ENCODE measurements around the gene SLC30A3.
A peak's percentile ranks its signal among the peaks of the same experiment; 100 is the strongest.
"Not testable (repeated sequence)": the region's sequence is repeated elsewhere in the genome, so short reads cannot be mapped to it uniquely, and the experiment has no call there.

SLC30A3 gene

DNA sequence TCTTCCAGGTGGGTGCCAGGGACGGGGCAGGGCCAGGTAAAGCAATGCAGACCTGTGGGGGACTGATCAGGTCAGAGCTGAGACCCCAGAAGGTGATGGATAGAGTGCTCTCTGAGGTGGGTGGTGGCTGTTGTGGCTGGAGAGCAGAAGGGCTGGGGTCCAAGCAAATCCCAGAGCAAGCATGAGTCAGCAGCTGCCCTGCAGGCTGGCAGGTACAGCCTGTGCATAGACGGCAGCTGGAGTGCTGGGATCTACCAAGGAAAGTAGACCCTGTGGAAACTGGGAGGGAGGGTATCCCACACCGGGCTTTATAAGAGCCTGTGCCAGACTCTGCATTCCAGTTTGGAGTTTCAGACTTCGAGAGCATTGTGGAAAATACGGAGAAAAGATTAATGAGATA is 20.0 kb upstream of the SLC30A3 start:
- H3K36me3 ChIP-seq (ENCODE audit: insufficient read depth, low read length): no peaks in the 10 kb centered on the region
- H3K9me3 ChIP-seq (replicated peaks; ENCODE audit: low read length): no peaks in the 10 kb centered on the region
- peaks cover 46% of the 10 kb centered on the region for H3K27me3 ChIP-seq (ENCODE audit: control insufficient read depth, insufficient read depth, low read length)
- H3K4me1 ChIP-seq (ENCODE audit: control insufficient read depth, insufficient read depth, low read length): peaks cover 26% of the 10 kb centered on the region
- no peak overlapping the region for H3K4me2 ChIP-seq (ENCODE audit: low read length)
- no peak overlapping the region for H3K9ac ChIP-seq (ENCODE audit: low read depth, low read length)
- no peak overlapping the region for H3K4me3 ChIP-seq (ENCODE audit: low read length)

DNA sequence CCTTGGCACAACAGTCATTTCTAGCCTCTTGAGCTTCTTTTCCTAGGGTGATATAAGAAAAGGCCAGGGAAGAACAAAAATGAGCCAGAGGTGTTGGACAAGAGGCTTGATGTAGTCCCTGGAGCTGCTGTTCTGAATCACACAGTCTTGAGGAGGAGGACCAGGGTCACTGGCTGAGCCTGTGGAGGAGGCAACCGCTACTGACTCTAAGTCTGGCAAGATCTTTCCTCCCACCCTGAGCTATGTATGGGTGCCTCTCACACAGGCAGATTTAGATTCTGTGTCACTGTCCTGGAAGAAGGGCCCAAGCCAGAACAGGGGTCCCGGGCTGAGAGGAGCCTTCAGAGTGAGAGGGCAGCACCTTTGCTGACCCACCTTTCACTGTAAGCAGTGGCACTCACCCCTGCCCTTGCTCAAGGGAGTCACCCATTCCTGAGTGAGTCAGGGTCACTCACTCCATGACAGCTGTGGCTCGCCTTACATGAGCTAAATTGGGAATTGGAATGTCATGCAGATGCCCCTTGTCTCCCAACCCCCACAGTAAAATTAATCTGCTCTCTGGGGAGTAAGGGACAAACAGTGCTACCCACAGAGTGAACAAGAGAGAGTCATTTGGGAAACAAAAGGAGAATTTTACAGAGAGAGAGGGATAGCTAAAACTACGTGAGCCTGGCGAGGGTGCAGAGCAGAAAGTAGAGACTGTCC is 19.2 kb upstream of the SLC30A3 start, which contains the start of gene TRIM54:
Gene TRIM54 (plus strand): TSS at position 575 of the 705 bp plus-strand sequence. CDS start 303 bp downstream, outside the sequence.
- H3K4me1 ChIP-seq (ENCODE audit: control insufficient read depth, insufficient read depth, low read length): peaks cover 26% of the 10 kb centered on the region
- peak within 1 kb of the TSS; percentile 31 for H3K4me2 ChIP-seq (ENCODE audit: low read length)
- H3K36me3 ChIP-seq (ENCODE audit: insufficient read depth, low read length): no peaks in the 10 kb centered on the region
- peaks cover 42% of the 10 kb centered on the region for H3K27me3 ChIP-seq (ENCODE audit: control insufficient read depth, insufficient read depth, low read length)
- H3K4me3 ChIP-seq (ENCODE audit: low read length): no peak within 1 kb of the TSS
- no peak within 1 kb of the TSS for H3K9ac ChIP-seq (ENCODE audit: low read depth, low read length)
- H3K9me3 ChIP-seq (replicated peaks; ENCODE audit: low read length): no peaks in the 10 kb centered on the region

GRCh38 chr2:27281442-27281841 is 18.6 kb upstream of the SLC30A3 start:
- Histone ChIP-seq H3K9me3 (replicated peaks; ENCODE audit: low read length) (no peaks in the 10 kb centered on the region), H3K4me1 (ENCODE audit: control insufficient read depth, insufficient read depth, low read length) (peaks cover 26% of the 10 kb centered on the region), H3K36me3 (ENCODE audit: insufficient read depth, low read length) (no peaks in the 10 kb centered on the region), H3K4me2 (ENCODE audit: low read length) (no peak overlapping the region), H3K9ac (ENCODE audit: low read depth, low read length) (no peak overlapping the region), H3K4me3 (ENCODE audit: low read length) (no peak overlapping the region), H3K27me3 (ENCODE audit: control insufficient read depth, insufficient read depth, low read length) (peaks cover 39% of the 10 kb centered on the region)

DNA sequence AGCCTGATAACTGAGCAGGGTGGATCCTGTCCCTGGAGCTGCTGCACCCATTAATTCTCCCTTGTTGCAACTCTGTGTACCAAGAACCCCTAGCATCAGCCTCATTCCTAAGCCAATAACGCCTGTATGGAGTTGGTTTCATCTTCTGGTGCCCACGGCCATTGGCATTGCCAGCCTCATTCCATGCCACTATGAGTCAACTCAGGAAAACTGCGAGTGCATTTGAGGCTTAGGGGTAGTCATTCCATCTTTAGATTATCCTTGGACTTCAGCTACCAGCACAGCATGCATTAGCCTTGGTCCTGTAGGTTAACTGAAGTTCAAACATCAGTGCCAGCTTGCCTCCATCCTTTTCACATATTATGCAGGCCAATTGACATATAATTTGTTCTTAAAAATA is 18.0 kb upstream of the SLC30A3 start:
- peaks cover 38% of the 10 kb centered on the region for H3K27me3 ChIP-seq (ENCODE audit: control insufficient read depth, insufficient read depth, low read length)
- no peak overlapping the region for H3K4me2 ChIP-seq (ENCODE audit: low read length)
- peaks cover 26% of the 10 kb centered on the region for H3K4me1 ChIP-seq (ENCODE audit: control insufficient read depth, insufficient read depth, low read length)
- H3K36me3 ChIP-seq (ENCODE audit: insufficient read depth, low read length): no peaks in the 10 kb centered on the region
- no peak overlapping the region for H3K9ac ChIP-seq (ENCODE audit: low read depth, low read length)
- no peaks in the 10 kb centered on the region for H3K9me3 ChIP-seq (replicated peaks; ENCODE audit: low read length)
- H3K4me3 ChIP-seq (ENCODE audit: low read length): no peak overlapping the region

GRCh38 chr2:27278010-27278409 is 15.2 kb upstream of the SLC30A3 start:
- H3K4me1 ChIP-seq (ENCODE audit: control insufficient read depth, insufficient read depth, low read length): peaks cover 25% of the 10 kb centered on the region
- no peaks in the 10 kb centered on the region for H3K36me3 ChIP-seq (ENCODE audit: insufficient read depth, low read length)
- H3K4me2 ChIP-seq (ENCODE audit: low read length): no peak overlapping the region
- H3K4me3 ChIP-seq (ENCODE audit: low read length): no peak overlapping the region
- H3K27me3 ChIP-seq (ENCODE audit: control insufficient read depth, insufficient read depth, low read length): peaks cover 26% of the 10 kb centered on the region
- no peaks in the 10 kb centered on the region for H3K9me3 ChIP-seq (replicated peaks; ENCODE audit: low read length)
- no peak overlapping the region for H3K9ac ChIP-seq (ENCODE audit: low read depth, low read length)

- H3K9ac ChIP-seq (ENCODE audit: low read depth, low read length): no peak within 1 kb of the TSS
- peaks cover 1% of the 10 kb centered on the region for H3K4me1 ChIP-seq (ENCODE audit: control insufficient read depth, insufficient read depth, low read length)
- H3K9me3 ChIP-seq (replicated peaks; ENCODE audit: low read length): no peaks in the 10 kb centered on the region
- H3K4me3 ChIP-seq (ENCODE audit: low read length): no peak within 1 kb of the TSS
- peaks cover 27% of the 10 kb centered on the region for H3K27me3 ChIP-seq (ENCODE audit: control insufficient read depth, insufficient read depth, low read length)
- H3K4me2 ChIP-seq (ENCODE audit: low read length): no peak within 1 kb of the TSS
- H3K36me3 ChIP-seq (ENCODE audit: insufficient read depth, low read length): no peaks in the 10 kb centered on the region
Observed at GRCh38 chr2:27275211-27276150, 12.6 kb upstream of the SLC30A3 start, which contains the start of gene DNAJC5G. TSS of gene DNAJC5G (plus strand) at chr2:27275433. CDS start at chr2:27276729, 1,296 bp downstream.

DNA sequence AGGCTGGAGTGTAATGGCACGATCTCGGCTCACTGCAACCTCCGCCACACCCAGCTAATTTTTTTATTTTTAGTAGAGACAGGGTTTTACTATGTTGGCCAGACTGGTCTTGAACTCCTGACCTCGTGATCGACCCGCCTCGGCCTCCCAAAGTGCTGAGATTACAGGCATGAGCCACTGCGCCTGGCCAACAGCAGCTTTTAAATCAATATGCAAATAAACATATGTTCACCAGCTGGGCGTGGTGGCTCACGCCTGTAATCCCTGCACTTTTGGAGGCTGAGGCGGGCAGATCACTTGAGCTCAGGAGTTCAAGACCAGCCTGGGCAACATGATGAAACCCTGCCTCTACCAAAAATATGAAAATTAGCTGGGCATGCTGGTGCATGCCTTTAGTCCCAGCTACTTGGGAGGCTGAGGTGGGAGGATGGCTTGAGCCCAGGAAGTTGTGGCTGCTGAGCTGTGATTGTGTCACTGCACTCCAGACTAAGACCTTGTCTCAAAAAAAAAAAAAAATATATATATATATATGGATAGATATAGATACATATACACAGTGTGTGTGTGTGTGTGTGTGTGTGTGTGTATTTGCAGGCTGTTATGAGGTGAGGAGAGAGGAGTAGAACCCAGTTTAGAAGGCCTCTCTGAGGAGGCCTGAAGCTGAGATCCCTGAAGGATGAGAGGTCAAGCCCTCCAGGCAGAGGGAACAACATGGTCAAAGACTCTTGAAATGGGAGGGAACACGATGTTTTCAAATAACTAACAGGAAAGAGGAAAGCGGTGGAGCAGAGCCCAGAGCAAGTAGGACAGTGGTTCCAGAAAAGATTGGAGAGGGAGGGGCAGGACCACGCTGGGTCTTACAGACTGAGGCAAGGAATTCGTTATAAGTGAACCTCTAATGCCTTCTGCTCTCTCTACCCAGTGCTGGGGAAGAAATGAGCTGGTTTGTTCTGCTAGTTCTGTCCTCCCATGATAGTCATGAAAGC is 10.0 kb upstream of the SLC30A3 start:
- H3K36me3 ChIP-seq (ENCODE audit: insufficient read depth, low read length); H3K4me1 ChIP-seq (ENCODE audit: control insufficient read depth, insufficient read depth, low read length); H3K9ac ChIP-seq (ENCODE audit: low read depth, low read length); H3K4me3 ChIP-seq (ENCODE audit: low read length); H3K9me3 ChIP-seq (replicated peaks; ENCODE audit: low read length); H3K4me2 ChIP-seq (ENCODE audit: low read length): not testable (repeated sequence)
- H3K27me3 ChIP-seq (ENCODE audit: control insufficient read depth, insufficient read depth, low read length): peaks cover 41% of the 10 kb centered on the region

DNA sequence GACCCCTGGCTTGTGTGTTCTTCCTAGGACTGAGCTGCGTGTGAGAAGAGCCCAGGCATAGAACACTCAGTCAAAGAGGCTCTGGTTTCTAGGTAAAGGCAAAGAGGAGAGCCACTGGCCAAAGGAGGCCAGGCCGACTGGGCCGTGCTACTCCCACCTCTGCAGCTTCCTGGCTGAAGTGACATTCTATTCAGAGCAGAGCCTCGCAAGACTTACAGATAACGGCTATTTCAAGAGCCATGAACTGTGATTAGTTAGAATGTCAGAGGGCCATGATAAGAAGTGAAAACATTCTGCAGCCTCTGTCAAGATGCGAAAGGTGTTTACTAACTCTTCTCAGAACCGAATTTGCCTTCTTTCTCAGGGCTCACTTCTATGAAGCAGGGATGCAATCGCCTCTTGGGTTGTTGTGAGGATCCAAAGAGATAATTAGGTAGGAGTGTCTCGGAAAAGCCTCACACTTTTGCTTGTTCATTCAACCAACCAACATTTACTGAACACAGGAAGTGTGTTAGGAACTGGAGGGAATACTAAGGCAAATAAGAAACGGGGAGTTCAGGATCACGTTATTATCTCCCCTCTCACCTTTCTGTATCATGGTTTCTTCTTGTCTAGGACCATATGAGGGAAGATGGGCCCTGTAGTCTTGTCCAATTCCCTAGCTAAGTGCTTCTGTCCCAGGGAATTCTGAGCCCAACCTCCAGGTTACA is 8.9 kb upstream of the SLC30A3 start:
- H3K4me1 ChIP-seq (ENCODE audit: control insufficient read depth, insufficient read depth, low read length): no peaks in the 10 kb centered on the region
- no peaks in the 10 kb centered on the region for H3K9me3 ChIP-seq (replicated peaks; ENCODE audit: low read length)
- no peak overlapping the region for H3K9ac ChIP-seq (ENCODE audit: low read depth, low read length)
- no peak overlapping the region for H3K4me2 ChIP-seq (ENCODE audit: low read length)
- peaks cover 44% of the 10 kb centered on the region for H3K27me3 ChIP-seq (ENCODE audit: control insufficient read depth, insufficient read depth, low read length)
- H3K4me3 ChIP-seq (ENCODE audit: low read length): no peak overlapping the region
- H3K36me3 ChIP-seq (ENCODE audit: insufficient read depth, low read length): no peaks in the 10 kb centered on the region

DNA sequence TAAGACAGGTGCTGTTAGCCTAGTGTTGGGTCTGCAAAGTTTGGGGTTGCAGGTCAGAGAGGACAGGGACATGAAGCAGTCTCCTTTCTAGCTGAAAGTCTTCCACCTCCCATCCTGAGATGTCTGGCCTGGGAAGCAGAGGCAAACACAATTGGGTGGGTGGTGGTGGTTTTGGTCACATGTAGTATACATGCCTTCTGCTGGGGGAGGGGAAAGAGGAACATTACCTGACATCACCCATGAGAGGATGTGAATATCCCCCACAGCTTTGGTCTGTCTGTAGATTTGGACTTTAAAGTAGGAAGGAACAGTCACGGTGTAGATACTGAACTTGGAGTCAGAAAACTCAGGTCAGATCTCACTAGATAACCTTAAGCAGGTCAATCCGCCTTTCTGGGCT is 7.8 kb upstream of the SLC30A3 start:
- Histone ChIP-seq H3K36me3 (ENCODE audit: insufficient read depth, low read length) (no peaks in the 10 kb centered on the region), H3K9ac (ENCODE audit: low read depth, low read length) (no peak overlapping the region), H3K4me1 (ENCODE audit: control insufficient read depth, insufficient read depth, low read length) (no peaks in the 10 kb centered on the region), H3K9me3 (replicated peaks; ENCODE audit: low read length) (no peaks in the 10 kb centered on the region), H3K27me3 (ENCODE audit: control insufficient read depth, insufficient read depth, low read length) (peaks cover 46% of the 10 kb centered on the region), H3K4me3 (ENCODE audit: low read length) (no peak overlapping the region), H3K4me2 (ENCODE audit: low read length) (no peak overlapping the region)

DNA sequence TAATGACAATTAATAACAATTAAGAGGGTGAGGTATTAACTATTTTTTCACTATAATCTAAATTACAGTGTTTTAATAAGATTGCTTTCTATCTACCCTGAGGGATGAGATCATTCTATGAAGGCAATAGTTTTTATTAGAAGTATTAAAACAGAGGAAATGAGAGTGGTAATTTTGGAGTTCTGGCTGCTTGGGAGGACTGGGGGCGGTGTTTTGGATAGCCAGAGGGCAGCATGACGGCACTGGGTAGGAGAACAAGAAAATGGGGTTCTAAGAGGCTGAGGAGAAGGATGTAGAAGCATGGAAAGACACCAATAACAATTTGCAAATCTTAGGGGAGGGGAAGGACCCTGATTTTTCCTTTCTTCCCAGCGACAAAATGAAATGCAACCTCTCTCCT is 7.3 kb upstream of the SLC30A3 start:
- H3K27me3 ChIP-seq (ENCODE audit: control insufficient read depth, insufficient read depth, low read length): peaks cover 49% of the 10 kb centered on the region
- H3K4me3 ChIP-seq (ENCODE audit: low read length): no peak overlapping the region
- H3K4me1 ChIP-seq (ENCODE audit: control insufficient read depth, insufficient read depth, low read length): peaks cover under 1% of the 10 kb centered on the region
- no peaks in the 10 kb centered on the region for H3K9me3 ChIP-seq (replicated peaks; ENCODE audit: low read length)
- H3K36me3 ChIP-seq (ENCODE audit: insufficient read depth, low read length): no peaks in the 10 kb centered on the region
- no peak overlapping the region for H3K4me2 ChIP-seq (ENCODE audit: low read length)
- no peak overlapping the region for H3K9ac ChIP-seq (ENCODE audit: low read depth, low read length)
